Fibroblast of skin of right biceps (primary cell): Measurements from ENCODE around the gene DNAJA4.

Experiments
- DNase-seq: peaks from one replicate; pipeline ENCODE4 v3.0.0-alpha.2; 2013

Gene DNAJA4

DNA sequence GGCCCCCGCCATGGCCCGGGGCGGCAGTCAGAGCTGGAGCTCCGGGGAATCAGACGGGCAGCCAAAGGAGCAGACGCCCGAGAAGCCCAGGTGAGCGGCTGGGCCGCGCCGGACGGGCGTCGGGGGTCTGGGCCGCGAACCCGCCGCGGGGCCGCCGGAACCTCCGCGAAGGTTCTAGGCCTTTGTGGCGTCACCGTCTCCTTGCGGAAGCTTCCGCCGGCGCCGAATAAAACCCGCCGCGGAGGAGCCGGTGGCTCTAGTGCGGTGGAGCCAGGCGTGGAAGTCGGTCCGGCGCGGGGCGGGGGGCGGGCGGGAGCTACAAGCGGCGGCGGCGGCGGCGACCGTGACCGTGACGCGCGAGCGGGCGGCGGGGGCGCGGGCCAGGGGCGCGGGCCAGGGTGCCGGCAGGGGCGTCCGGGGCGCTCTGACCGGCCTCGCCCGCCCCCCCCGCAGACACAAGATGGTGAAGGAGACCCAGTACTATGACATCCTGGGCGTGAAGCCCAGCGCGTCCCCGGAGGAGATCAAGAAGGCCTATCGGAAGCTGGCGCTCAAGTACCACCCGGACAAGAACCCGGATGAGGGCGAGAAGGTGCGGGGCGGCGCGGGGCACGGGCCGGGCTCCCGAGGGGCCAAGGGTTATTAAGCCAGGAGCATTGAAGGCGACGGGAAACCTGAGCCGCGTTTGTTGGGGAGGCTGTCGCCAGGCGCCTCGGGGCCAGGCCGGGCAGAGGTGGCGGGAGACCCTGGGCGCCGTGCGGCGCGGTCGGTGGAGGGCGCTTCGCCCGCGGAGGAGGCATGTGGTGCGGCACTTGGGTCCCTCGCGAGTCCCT is at the start of gene DNAJA4:
DNAJA4 (plus strand) TSS at position 259 of the 833 bp plus-strand sequence; CDS start at position 461, 202 bp downstream.
- peak; percentile 54 for DNase-seq

DNA sequence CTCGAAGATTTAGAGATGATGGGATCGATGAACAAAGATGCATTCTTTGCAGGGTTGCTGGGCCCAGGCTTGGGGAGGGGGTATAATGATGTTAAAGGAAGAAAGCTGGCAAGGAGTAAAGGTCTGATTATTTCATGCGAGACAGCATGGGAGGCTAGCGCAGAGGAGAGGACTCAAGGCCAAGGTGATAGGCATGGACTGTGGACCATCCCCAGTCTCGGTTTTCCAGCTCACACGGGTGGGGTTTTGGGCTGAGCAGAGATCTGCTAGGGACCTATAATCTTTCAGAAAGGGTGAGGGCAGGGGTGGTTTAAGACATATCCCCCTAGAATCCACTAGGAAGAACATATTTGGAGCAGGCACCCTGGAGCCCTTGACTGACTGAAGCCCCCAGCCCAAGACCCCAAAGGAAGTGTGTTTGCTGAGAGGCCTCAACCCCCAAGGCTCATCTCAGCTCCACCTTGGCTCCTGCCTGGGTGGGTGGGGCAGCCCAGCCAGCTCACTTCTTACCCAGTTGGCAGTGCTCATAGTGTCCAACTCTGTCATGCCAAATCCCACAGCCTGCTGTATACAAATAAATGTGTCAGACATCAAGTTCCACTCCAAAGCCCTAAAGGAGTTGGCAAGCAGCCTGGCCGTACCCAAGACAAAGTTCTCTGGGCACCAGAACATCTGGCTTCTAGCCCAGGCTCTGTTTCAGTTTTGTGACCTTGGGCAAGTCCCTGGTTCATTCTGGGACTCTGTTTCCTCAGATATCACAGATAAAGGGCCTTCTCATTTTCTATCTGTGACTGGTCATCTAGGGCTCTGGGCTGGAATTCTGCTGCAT is 47.9 kb upstream of the DNAJA4 start:
- no peak for DNase-seq

DNA sequence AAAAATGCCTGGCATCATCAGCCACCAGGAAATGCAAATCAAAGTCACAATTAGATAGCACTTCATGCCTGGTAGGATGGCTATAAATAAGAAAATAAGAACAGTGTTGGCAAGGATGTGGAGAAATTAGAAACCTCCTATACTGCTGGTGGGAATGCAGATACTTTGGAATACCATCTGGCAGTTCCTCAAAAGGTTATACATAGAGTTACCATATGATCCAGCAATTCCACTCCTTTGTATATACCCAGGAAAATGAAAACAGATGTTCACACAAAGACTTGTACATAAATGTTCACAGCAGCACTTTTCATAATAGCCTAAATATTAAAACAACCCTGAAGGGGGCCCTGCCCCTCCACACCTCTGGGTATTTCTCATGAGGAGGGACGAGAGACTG is 43.6 kb upstream of the DNAJA4 start:
- no peak for DNase-seq

DNA sequence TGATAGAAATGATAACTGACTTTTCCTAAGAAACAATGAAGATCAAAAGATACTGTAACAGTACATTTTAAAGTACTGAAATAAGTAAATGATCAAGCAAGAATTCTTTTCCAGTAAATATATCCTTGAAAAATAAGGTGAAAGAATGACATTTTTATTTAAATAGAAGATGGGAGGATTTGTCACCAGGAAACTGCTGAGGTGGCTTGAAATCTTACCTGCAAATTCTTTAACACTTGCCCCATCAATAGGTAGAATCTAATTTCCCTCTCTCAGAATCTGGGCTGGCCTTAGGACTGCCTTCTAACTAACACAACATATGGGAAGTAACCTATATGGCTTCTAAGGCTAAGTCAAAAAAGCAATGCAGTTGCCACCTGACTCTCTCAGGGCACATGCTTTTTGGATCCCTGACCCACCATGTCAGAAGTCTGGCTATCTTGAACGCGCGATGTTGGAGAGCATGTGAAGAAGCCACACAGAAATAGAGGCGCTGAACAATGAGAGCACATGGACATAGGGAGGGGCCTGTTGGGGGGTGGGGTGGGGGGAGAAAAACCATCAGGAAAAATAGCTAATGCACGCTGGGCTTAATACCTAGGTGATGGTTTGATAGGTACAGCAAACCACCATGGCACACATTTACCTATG is 41.5 kb upstream of the DNAJA4 start:
- no peak for DNase-seq

DNA sequence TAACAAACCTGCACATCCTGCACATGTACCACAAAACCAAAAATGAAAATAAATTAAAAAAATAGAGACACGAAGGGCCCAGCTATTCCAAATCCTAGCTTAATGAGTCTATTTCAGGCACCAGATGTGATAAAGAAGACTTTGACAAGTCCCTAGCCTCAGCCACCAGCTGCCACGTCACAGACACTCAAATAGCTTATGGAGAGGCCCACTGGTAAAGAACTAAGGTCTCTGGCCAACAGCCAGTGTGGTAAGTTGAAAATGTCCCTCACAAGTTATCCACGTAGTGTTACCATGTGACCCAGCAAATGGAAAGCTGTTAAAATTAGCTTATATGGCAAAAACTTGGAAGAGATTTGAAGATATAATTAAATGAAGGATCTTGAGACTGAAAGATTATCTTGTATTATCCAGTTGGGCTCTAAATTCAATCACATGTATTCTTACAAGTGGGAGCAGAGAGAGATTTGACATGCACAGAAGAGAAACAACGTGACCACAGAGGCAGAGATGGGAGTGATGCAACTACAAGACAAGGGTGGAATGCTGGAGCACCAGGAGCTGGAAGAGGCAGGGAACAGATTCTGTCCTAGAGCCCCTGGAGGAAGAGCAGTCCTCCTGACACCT is 40.9 kb upstream of the DNAJA4 start:
- DNase-seq: peak; percentile 15

DNA sequence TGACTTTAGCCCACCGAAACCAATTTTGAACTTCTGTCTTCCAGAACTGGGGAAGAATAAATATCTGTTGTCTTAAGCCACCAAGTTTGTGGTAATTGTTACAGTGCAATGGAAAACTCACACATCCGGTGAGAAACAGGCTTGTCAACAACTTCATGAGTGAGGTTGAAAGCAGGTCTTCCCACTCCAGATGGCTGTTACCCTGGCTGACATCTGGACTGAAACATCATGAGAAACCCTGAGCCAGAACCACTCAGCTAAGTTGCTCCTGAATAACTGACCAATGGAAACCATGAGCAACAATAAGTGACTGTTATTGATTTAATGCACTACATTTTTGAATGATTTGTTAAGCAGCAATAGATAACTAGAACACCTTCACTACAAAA is 40.3 kb upstream of the DNAJA4 start:
- DNase-seq: peak; percentile 7

DNA sequence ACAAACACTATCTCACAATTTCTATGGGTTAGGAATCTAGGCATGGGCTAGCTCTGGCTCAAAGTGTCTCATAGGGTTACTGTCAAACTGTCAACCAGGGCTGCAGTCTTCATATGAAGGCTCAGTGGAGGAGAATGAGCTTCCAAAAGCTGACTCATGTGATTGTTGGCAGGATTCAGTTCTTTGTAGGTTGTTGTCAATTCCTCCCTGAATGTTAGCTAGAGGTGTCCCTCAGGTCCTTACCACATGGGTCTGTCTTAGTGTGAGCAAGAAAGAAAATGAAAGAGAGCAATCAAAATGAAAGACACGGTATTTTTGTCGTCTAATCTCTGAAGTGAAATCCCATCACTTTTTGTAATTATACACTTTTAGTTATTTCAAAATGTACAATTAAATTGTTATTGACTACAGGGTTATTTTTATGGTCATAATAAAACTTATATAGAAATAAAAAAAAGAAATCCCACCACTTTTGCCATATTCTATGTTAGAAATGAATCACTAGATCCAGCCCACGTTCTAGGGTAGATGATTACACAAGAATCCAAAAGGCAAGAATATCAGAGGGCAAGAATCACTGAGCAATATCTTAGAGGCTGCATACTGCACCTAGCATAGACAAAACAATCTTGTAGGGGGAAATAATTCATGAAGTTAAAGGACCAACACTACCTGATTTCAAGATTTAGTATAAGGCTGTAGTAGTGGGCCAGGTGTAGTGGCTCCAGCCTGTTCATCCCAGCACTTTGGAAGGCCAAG is 38.4 kb upstream of the DNAJA4 start:
- no peak for DNase-seq

DNA sequence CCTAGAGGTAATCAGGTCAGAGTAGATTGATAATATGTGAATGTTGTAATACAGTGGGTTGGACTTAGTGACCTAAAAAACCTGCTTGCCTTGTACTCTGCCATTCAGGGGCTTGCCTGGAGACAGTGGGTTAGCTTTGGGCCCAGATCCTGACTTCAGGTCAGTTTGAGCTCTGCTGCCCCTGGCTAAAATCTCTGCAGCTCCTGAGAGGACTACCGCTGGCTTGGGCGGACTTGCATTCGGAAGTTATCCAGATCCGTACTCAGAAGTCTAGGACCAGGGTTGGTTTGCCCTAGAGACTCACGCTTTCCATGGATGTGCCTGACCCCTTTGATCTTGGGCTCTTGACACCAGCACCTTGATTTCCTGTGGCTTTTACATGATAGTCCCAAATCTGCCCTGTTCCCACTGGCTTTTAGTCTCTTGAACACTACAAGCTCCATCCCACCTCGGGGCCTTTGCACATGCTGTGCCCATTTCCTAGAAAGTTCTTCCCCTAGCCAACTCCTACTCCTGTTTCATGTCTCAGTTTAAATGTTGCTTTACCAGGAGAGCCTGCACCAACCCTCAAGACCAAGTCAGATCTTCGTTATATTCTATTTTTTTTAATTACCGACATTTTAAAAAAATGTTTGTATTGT is 35.9 kb upstream of the DNAJA4 start:
- no peak for DNase-seq

DNA sequence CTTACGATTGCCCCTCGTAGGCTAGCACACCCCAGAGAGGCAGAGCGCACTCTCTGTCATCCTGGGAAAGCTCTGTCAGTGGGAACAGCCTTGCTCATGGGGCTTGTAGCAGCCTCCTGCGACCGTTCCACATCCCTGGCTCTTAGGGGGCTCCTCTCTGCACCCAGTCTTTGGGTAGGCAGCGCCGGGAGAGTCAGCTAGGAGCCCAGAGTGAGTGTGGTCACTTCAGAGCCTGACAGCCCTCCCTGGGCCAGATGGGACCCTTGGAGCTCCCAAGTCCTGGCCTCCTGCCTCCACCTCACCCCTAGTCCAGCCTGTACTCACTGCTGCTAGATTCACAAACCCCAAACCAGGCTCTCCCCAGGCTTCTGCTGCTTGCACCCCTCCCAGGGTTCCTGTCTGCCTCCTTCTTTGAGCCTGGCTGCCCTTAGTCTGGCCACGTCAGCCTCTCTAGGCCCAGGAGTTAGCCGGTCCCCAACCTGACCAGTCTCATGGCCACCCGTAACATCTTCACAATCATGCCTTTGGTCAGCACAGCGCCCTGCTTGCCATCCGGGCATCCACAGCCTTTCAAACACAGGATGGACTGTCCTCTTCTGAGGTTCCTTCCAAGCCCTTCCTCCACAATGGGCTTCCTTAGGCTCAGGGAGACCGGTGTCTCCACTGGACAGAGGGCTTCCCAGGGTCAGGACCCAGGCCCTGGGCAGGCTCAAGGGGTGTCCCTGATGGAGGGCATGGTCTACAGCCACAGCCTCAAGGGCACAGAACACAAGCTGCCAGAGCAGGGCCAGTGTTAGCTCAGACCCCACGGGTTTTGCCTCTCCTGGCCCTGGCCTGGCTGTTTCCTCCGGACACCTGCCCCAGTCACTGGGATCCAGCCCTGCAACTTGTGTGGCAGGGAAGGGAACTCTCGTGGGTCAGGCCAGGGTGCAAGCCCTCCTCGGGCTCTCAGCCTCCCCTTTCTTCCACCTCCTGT is 34.6 kb upstream of the DNAJA4 start:
- no peak for DNase-seq

DNA sequence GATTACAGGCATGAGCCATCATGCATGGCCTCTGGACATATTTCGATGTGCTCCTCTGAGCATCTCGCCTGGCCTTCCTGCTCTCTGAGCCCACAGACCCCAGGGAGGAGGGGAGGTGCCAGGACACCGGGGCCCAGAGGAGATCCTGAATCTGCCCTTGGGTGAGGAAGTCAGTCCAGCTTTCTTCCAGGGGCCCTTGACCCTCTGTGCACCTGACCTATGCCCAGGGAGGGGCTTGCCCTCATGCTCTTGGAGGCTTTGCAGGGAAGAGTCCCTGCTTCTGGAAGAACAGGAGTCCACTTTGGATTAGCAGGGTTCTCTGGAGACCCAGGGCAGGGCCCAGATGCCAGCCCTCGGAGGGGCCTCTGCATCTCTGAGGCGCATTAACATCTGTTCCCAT is 31.4 kb upstream of the DNAJA4 start:
- no peak for DNase-seq

DNA sequence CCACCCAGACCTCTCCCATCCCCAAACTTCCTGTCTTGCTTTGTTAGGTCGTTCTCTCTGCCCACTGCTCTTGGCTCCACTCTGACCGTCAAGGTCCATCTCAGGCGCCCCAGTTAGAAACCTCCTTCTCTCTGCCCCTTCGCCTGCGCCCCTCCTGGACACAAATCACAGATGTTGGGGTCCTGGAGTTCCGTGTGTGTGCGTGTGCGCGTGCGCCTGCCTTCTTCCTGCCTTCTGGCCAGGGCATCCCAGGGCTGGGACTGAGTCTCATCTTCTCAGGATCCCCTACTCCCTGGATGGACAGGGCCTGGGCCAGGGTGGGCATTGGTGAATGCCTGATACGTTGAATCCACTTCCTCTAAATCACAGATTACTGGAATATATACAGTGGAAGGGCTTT is 30.9 kb upstream of the DNAJA4 start:
- no peak for DNase-seq

DNA sequence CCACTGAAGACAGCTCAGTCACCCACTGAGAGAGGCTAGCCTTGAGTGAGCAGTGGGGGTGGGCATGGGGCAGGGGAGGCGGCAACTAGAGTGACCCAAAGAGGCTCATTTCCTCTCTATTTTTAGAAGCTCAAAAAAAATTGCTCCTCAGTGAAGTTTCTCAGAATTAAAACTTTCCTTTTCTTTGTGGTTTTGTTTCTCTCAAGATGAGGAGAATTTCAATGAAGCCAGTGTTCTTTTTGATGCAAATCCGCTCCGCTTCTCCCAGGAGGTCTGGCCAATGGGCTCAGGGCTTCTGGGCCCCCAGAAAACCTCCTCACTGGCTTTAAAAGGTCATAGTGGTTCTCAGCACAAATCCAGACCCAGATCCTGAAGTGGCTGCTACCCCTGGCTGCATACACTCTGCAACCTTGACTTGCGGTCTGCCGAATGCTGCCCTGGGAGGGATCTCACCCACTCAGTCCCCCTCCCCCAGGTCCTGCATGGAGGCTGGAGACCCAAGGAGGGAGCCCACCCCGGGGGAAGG is 29.8 kb upstream of the DNAJA4 start, which contains the start of gene ACSBG1:
ACSBG1 (minus strand) TSS at position 51 of the 526 bp plus-strand sequence. CDS start 64 bp downstream, outside the sequence.
- DNase-seq: no peak

DNA sequence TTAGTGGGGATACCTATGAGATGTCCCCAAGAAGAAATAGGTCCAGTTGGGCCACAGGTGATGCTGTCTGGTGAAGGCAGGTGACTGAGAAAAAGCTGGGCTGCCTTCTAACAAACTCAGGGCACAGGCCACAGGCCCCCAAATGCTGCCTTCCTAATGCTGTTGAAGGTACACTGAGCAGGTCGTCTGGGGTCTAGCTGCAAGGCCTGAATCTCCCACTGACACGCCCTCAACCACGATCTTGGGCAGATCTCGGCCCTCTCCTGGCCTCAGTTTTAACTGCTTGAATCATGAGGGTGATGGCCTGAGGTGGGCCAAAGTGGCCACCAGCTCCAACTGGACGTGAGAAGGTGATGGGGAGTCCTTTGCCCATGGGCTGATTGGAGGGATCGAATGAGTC is 27.9 kb upstream of the DNAJA4 start:
- DNase-seq: no peak

DNA sequence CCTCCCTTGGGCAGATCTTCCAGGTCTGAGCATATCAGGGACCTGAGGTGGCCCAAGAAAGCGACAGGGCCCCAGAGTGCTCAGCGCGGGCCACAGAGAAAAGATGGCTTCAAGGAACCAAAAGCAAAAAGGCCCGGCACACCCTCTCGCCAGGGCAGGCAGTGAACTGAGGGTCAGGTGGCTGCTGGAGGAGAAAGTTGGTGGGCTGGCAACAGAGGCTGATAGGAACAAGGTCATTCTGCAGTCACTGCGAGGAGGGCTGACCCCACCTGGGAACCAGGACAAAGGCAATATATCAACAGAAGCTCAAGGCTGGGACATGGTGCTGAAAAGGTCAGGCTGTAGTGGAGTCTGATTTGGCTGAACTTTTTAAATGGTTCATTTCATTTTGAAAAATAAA is 27.2 kb upstream of the DNAJA4 start:
- DNase-seq: no peak

DNA sequence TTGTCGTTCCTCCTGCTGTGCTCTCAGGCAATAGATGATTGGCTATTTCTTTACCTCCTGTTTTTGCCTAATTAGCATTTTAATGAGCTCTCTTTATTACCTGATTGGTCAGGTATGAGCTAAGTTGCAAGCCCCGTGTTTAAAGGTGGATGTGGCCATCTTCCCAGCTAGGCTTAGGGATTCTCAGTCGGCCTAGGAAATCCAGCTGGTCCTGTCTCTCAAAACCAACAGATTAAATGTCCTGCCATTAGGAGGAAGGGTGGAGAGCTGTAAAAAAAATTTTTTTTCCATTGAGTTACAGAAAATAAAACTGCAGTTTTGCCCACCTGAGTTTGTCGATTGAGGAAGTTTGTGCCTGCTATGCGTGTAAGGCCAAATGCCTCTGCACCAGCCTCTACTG is 24.6 kb upstream of the DNAJA4 start:
- no peak for DNase-seq

DNA sequence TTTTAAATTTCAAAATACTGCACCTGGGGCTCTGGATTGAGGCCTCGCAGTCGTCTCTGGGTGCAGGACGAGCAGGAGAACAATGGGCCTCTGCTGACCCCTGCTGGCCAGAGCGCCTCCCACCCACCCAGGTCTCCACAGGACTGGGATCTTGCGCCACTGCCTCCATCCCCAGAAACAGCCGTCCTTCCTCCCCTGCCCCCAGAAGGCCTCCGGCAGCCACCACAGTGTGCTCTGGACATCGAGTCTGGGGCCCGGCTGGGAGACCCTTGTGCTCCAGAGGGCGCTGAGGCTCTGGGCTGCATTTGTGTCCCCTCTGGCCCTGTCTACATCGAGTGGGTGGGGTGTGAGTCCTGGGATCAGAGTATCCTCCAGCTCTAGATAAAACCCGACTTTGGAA is 23.3 kb upstream of the DNAJA4 start:
- peak; percentile 58 for DNase-seq

DNA sequence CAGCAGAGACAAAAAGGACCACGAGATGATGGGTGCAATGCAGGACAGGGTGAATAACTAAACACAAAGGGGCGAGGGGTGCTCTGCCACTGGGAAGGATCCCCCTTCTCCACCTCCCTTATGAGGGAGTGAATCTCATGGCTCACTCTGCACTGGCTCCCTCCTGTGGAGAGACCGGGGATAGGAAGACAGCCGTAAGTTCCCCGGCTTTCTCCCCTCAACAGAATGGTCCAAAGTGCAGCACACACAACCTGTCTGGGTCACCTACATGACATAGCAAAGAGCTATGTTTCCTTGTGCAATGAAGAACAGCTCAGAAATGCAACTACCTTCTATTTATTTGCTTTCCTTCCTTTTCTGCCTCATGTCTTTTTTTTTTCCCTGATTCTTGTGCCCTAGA is 22.2 kb upstream of the DNAJA4 start:
- DNase-seq: no peak

DNA sequence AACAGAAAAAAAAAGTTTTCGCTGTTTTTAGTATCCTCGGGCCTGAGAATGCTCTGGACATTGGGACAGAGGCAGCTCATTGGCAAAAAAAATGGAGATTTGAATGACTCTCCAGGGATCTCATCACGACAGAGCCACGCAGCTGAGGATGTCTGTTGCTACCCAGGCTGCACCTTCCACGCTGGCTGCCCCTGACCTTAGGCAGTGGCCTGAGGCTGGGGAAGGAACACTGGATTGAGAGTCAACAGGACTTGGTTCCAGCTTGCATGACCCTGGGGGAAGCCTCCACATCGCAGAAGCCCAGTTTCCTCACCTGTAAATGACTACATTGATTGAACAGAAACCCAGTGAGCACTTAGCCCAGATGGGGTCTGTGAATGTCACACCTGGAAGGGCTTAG is 21.3 kb upstream of the DNAJA4 start:
- DNase-seq: no peak

DNA sequence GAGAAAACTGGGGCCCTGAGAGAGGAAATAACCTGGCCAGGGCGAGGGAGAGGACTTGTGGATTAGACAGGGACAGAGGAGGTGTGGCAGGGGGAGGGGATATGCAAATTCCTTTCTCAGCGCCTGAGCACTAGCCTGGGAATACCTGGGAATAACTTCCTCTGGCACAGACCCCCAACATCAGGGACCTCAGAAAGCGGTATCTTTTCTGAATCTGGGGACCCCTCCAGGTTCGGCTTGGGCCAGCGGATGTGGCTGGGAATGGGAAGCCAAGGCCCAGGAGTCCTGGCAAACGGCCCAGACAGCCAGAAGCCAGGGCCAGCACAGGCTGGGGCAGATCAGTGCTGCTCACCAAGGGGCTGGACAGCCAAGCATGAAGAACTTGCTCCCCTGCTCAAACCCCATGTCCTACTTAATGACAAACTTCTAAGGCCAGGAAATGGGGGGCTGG is 20.8 kb upstream of the DNAJA4 start:
- no peak for DNase-seq

DNA sequence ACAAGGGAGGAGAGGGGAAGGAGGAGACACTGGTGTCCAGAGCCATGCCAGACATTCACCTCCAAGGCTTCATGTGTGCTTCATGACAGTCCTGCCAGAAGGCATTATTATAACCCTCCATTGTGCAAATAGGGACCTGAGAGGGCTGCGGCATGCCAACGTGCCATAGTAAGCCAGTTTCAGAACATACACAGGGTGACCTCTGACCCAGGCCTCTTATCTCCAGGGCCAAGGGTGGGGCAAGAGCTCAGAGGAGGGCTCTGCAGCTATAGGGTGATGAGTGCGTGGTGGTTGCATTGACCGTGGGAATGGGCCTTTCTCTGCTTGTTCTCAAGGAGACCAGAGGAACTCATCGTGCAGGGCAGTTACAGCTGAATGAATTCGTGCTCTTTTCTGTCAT is 20.3 kb upstream of the DNAJA4 start:
- no peak for DNase-seq
